GM18511 (cell line): ENCODE results near the gene RWDD1.
"Not testable (repeated sequence)": the region's sequence is repeated elsewhere in the genome, so short reads cannot be mapped to it uniquely, and the experiment has no call there.

Experiments used
- ATAC-seq: cut with Tn5 transposase; IDR thresholded peaks from one replicate; pipeline ENCODE4 v1.9.1; 2021; ENCODE audit warnings: mild to moderate bottlenecking, moderate library complexity; ENCODE audit not compliant: unreplicated experiment

The RWDD1 gene

GRCh38 chr6:116560130-116560529, 11.2 kb upstream of the RWDD1 start:
- ATAC-seq, result no peak

DNA sequence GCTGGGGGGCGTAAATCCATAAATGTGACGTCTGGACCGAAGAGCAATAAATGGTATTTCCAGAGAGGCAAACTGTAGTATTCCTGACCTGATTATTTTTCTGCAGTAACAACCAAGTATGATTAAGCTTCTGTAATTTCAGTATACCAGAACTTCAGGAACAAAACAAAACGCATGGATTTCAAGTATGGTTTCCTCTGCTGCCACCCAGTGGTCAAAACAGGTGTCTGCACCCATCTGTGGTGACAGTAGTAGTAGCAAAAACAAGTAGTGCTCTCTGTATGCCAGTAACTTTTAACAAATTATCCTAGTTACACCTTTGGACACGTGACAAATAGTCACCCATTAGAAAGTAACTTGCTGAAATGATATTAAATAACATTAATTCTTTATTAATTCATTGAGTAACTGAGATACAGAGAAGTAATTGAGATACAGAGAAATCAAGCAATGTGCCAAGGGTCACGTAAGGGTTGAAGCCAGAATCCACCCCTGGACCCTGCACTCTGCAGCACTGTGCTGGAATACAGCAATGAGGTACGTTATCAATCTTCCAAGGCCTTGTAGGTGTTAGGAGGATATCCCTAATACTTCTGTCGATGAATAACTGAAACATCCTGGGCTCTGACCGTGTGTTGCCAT, 9.8 kb upstream of the RWDD1 start:
- peak; percentile 73 for ATAC-seq

GRCh38 chr6:116562019-116562403, 9.3 kb upstream of the RWDD1 start:
- no peak for ATAC-seq

GRCh38 chr6:116562614-116563013, 8.7 kb upstream of the RWDD1 start:
- ATAC-seq, result no peak

DNA sequence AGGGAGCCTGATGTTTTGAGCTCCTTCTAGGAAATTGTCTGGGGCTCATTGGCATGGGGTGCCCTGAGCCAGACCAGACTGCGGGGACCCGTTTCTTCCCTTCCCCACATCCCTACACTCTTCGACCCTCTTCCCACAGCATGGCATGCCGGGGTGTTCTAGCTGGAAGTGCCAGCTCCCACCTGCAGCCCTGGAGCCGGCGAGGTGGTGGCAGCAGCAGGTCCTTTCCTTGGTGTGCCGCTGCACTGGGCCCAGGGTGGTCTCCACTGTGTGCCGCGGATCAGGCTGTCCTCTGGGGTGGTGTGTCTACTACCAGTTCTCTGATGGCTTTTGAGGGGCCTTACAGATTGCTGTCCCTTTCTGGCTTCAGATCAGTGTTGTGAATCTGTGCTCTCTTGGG, 7.5 kb upstream of the RWDD1 start:
- no peak for ATAC-seq

GRCh38 chr6:116564311-116564710, 7.0 kb upstream of the RWDD1 start:
- ATAC-seq, result no peak

- ATAC-seq, result no peak
Measured at GRCh38 chr6:116564921-116565872, 6.1 kb upstream of the RWDD1 start.

DNA sequence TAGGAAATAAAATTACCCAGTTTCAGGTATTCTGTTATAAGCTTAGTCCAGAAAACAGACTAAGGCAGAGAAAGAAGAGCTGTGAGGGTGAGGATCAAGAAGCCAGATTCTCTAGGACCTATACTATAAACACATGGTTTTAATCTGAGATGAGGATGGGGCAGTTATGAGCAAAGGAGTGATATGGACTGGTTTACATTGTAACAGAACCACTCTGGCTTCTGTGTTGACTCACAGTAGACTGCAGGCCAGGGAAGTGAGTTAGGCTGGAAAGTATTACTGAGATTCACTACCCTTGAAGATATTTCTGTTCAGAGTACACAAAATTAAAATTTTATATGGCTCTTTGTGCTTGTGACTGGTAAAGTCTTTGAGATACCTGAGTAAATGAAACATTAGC, 3.2 kb upstream of the RWDD1 start:
- ATAC-seq, result no peak

DNA sequence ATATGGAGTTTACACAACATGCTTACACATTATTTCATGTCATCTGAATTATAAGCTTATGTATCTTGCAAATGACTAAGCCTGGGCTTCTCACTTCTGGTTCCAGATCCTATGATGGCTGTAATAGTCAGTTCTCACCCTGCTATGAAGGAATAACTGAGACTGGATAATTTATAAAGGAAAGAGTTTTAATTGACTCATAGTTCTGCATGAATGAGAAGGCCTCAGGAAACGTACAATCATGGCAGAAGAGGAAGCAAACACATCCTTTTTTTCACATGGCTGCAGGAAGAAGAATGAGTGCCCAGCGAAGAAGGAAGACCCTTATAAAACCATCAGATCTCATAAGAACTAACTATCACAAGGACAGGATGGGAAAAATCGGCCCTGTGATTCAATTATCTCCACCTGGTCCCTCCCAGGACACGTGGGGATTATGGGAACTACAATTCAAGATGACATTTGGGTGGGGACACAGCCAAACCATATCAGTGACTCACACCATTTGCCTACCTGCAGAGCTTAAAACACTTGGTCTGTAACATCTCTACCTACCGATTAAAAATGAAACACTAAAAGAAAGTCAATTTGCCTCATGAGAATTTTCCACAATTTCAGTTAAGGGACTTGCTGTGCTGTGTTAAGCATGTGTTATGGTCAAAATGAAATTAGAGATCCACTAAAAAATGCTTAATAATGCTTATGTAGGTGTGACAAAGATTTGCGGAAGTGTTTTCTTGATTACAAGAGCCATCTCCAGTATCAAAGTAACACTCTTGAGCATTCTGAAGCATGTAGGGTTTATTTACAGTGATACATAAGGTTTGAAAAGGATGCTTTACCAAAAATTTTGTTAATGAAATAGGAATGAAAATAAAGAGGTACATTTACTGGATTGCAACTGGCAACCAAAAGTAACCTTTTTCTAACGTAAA, 2.2 kb upstream of the RWDD1 start:
- no peak for ATAC-seq

- ATAC-seq, result no peak
Measured at GRCh38 chr6:116571683-116572000, 338 bp downstream of the RWDD1 start.

GRCh38 chr6:116572162-116572561, 858 bp downstream of the RWDD1 start:
- no peak for ATAC-seq

GRCh38 chr6:116575227-116575626, 3.9 kb downstream of the RWDD1 start:
- no peak for ATAC-seq

DNA sequence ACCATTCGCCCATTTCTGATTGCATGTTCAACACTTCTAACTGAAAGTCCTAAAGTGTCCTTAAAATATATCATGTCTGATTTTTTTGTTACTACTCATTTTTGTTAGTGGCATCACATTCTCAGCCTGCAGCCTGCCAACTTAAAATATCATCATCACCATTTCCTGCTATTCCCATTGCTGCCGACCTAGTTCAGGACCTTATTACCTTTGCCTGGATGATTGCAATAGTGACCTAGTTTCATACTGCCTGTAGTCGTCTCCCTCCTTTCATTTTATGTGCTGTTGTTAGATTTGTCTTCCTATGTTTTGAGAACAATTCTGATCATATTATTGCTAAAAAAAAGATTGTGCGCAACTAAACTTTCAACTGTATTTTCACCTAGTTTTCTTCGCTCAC, 6.2 kb downstream of the RWDD1 start:
- ATAC-seq, result no peak

GRCh38 chr6:116578335-116578734, 7.0 kb downstream of the RWDD1 start:
- ATAC-seq, result no peak

- no peak for ATAC-seq
Measured at GRCh38 chr6:116579143-116579542, 7.8 kb downstream of the RWDD1 start.

GRCh38 chr6:116580198-116580597, 8.9 kb downstream of the RWDD1 start:
- no peak for ATAC-seq

- no peak for ATAC-seq
Measured at GRCh38 chr6:116586276-116586675, 15.0 kb downstream of the RWDD1 start.

DNA sequence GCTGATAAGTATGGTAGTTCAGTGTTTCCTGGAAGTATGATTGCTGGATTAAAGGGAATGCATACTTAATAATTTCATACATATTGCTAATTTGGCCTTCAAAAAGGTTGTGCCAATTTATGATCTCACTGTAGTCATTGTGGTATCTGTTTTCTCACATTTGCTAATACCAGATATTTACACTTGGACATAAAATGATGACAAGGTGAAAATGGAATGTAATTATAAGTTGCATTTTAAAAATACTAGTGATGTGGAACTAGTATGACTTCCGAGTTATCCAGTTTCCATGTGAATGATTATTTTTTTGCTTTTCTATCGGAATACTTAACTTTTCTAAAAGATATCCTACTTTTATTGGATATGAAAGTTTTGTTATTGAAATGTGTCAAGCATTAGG, 15.4 kb downstream of the RWDD1 start:
- no peak for ATAC-seq

DNA sequence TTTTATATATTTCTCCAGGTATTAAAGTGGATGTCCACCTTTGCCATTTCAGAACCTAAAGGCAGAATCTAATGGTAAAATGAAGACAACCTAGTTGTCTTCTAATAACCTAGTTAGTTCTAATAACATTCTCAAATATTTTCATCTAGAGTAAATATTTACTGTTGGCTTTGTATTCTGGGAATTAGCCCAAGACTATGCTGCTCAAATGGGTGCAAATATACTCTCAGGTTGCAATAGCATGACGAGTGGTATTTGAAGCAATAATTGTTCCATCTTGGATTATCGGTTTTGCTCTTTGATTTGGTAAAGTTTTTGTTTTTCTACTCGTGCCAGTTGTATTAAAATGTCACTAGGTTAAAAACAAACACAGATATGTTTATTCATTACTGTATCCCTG, 23.9 kb downstream of the RWDD1 start:
- ATAC-seq, result no peak

GRCh38 chr6:116596815-116597214, 25.5 kb downstream of the RWDD1 start:
- ATAC-seq, result no peak

DNA sequence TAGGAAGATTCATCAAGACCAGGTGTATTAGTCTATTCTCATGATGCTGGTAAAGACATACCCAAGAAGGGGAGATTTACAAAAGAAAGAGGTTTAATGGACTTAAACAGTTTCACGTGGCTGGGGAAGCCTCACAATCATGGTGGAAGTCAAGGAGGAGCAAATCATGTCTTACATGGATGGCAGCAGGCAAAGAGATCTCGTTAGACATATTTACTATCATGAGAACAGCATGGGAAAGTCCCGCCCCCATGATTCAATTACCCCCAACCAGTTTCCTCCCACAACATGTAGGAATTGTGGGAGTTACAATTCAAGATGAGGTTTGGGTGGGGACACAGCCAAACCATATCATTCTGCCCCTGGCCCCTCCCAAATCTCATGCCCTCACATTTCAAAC, 32.6 kb downstream of the RWDD1 start:
- not testable (repeated sequence) for ATAC-seq
